ENCODE data around the gene ETV6. TPM values are rescaled to one million over a fixed set of nuclear protein-coding genes. Genes with fewer than 3 reads are reported as not detected.

Gene ETV6
- total and polyA plus RNA-seq, 3 donors from 2014 or later = 7.8 to 20.9 (median 16.3) TPM

DNA sequence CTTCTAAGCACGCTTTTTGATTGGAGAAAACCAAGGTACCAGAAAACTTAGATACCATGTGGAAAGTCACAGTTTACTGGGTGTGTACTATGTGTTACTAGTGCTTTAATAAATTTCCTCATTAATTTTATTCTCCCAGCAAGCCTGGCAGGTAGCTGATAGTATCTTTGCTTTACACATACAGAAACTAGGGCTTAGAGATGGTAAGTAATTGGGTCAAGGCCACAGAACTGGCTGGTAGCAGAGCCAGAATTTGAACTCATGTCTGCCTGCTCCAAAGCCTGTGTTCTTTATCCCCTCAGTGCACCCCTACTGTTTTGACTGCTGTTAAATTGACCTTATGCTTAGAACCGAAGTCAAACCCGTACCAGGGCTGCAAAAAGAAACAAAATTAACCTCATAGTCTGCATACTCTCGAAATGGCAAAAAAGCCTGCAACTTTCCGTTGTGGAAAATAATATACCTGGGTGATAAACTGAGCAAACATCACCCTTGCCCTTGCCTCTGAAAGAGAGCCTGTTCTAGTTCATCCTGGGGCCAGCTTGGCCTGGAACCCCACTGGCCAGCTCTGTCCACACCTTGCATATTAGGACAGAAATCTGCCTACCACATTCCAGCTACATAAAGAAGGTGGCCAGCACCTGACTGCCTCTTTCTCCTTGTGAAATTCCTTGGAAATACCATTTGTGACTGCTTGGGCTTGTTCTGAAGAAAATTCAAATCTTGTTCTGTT lies 118.9 kb downstream of the ETV6 start:
- Histone ChIP-seq H3K9me3 (no peaks in the 10 kb centered on the region), H3K4me1 (peaks cover 27% of the 10 kb centered on the region), H3K36me3 (ENCODE audit: low read depth, missing control alignments) (no peaks in the 10 kb centered on the region), H3K27me3 (no peaks in the 10 kb centered on the region), H3K4me3 (no peak overlapping the region), H3K27ac (no peak overlapping the region)
- WGBS, 2 donors = 71 to 72% methylated on average over 5 of the region's 5 CpGs
- TF ChIP-seq POLR2A (IDR thresholded peaks at IDR 0.05) = no peak
- TF ChIP-seq, protein P1, sequence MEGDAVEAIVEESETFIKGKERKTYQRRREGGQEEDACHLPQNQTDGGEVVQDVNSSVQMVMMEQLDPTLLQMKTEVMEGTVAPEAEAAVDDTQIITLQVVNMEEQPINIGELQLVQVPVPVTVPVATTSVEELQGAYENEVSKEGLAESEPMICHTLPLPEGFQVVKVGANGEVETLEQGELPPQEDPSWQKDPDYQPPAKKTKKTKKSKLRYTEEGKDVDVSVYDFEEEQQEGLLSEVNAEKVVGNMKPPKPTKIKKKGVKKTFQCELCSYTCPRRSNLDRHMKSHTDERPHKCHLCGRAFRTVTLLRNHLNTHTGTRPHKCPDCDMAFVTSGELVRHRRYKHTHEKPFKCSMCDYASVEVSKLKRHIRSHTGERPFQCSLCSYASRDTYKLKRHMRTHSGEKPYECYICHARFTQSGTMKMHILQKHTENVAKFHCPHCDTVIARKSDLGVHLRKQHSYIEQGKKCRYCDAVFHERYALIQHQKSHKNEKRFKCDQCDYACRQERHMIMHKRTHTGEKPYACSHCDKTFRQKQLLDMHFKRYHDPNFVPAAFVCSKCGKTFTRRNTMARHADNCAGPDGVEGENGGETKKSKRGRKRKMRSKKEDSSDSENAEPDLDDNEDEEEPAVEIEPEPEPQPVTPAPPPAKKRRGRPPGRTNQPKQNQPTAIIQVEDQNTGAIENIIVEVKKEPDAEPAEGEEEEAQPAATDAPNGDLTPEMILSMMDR (IDR thresholded peaks at IDR 0.05) = no peak
- no peak for DNase-seq
- intact Hi-C loops (cut with DNase I; ENCODE audit: low total_unique reads) = no loop called here

DNA sequence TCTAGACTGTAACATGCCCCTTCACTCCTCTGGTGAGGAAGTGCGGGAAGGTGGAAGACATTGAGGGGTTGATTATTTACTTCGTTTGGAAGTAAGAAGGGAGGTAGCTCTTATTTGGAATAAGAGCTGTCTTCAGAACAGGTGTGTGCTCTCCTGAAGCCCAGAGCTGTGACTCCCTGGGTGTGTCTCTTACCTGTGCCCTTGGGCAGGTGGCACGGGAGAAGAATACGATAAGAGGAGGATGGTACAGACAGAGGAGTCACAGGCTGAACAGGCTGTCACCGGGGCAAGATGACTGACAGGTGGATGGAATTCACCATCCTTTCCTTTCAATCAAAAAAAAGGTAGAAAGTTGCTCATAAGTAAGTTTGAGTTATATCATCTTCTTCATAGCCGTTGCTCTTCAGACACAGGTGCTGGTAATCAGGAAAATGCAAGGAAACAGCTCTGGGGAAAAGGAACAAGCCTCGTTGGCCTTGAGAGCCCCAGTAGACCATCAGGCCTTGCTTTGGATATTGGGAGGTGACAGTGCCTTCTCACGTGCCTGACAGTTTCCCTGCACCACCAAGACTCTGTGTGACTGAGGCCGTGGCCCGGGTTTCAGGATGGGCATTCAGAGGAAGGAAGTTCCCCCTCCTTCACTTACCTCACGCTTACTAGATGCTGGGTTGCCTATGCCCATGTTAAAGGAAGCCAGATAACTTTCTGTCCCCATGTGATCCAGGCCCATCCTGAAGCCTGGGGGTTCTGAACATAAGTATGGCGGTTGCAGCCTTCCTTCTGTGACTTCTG lies 120.4 kb downstream of the ETV6 start:
- Histone ChIP-seq H3K4me1 (peaks cover 27% of the 10 kb centered on the region), H3K27ac (no peak overlapping the region), H3K4me3 (no peak overlapping the region), H3K9me3 (no peaks in the 10 kb centered on the region), H3K27me3 (no peaks in the 10 kb centered on the region), H3K36me3 (ENCODE audit: low read depth, missing control alignments) (no peaks in the 10 kb centered on the region)
- TF ChIP-seq POLR2A (IDR thresholded peaks at IDR 0.05) = no peak
- TF ChIP-seq, protein P1 (IDR thresholded peaks at IDR 0.05) = no peak
- WGBS, 2 donors = 86% methylated on average over 12 of the region's 12 CpGs
- DNase-seq = no peak
- intact Hi-C loops (cut with DNase I; ENCODE audit: low total_unique reads) = no loop called here

DNA sequence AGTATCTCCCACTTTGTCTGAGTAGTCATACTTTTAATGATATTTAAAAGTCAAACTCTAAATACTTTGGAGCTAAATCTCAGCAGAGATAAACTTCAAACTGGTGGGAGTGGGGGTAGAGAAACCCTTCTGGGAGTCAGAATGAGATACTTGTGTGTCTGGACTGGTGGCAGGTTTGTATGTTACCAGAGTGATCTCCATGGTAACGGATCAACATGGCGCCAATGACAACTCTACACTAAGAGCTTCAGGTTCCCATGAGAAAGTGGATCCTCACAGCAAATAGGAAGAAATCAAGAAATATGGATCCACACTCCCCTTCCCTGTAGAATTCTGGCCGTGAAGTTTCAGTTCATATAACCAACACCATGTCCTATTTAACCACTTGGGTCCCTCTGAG lies 121.9 kb downstream of the ETV6 start:
- intact Hi-C loops (cut with DNase I; ENCODE audit: low total_unique reads) = no loop called here
- H3K27ac ChIP-seq = no peak overlapping the region
- no peaks in the 10 kb centered on the region for H3K36me3 ChIP-seq (ENCODE audit: low read depth, missing control alignments)
- H3K9me3 ChIP-seq = no peaks in the 10 kb centered on the region
- WGBS, 2 donors = 90 to 94% methylated on average over 3 of the region's 3 CpGs
- TF ChIP-seq POLR2A (IDR thresholded peaks at IDR 0.05) = no peak
- TF ChIP-seq, protein P1 (IDR thresholded peaks at IDR 0.05) = no peak
- H3K4me1 ChIP-seq = peaks cover 15% of the 10 kb centered on the region
- no peaks in the 10 kb centered on the region for H3K27me3 ChIP-seq
- H3K4me3 ChIP-seq = no peak overlapping the region
- no peak for DNase-seq

- Histone ChIP-seq H3K9me3 (no peaks in the 10 kb centered on the region), H3K4me3 (no peak overlapping the region), H3K27me3 (no peaks in the 10 kb centered on the region), H3K4me1 (peaks cover 13% of the 10 kb centered on the region), H3K36me3 (ENCODE audit: low read depth, missing control alignments) (no peaks in the 10 kb centered on the region), H3K27ac (no peak overlapping the region)
- 83 to 92% methylated on average over 3 of the region's 3 CpGs for WGBS, 2 donors
- intact Hi-C loops (cut with DNase I; ENCODE audit: low total_unique reads) = no loop called here
- TF ChIP-seq, protein P1 (IDR thresholded peaks at IDR 0.05) = no peak
- TF ChIP-seq POLR2A (IDR thresholded peaks at IDR 0.05) = no peak
- no peak for DNase-seq
Measured at GRCh38 chr12:11771895-11772502, 122.5 kb downstream of the ETV6 start.

Measured in testis (tissue), 3 donors.